ENCODE results near the gene FCHSD2.

Gene FCHSD2

GRCh38 chr11:72962084-72962483 lies 180.0 kb downstream of the FCHSD2 start:
- Histone ChIP-seq H2AFZ (ENCODE audit: low read depth, low read length) (no peak overlapping the region), H3K9ac (ENCODE audit: low read depth, low read length) (no peak overlapping the region), H3K4me1 (ENCODE audit: insufficient read depth, low read length) (no peaks in the 10 kb centered on the region), H3K4me2 (ENCODE audit: insufficient read depth, low read length) (no peak overlapping the region), H3K79me2 (ENCODE audit: insufficient read depth, low read length) (no peaks in the 10 kb centered on the region), H3K9me3 (ENCODE audit: insufficient read depth, low read length, severe bottlenecking) (no peaks in the 10 kb centered on the region), H3K27ac (ENCODE audit: low read length) (no peak overlapping the region), H3K4me3 (ENCODE audit: low read depth in 1 of 2, low read length in 2 of 2) (no peak overlapping the region), H4K20me1 (ENCODE audit: insufficient read depth, low read length) (no peaks in the 10 kb centered on the region), H3K27me3 (ENCODE audit: insufficient read depth, low read length, poor library complexity) (no peaks in the 10 kb centered on the region), H3K36me3 (ENCODE audit: insufficient read depth, low read length) (peaks cover 6% of the 10 kb centered on the region; the same call in 1 of the 2 replicates)
- TF ChIP-seq CTCF (IDR thresholded peaks at IDR 0.05; ENCODE audit: borderline replicate concordance, extremely low read depth, low read length, poor library complexity, severe bottlenecking) (no peak), EZH2 (IDR thresholded peaks at IDR 0.05; ENCODE audit: borderline replicate concordance, low read depth, low read length, severe bottlenecking) (no peak)
- no peak for ATAC-seq (ENCODE audit: insufficient read depth, low read depth)
- DNase-seq: no peak

- Histone ChIP-seq H3K36me3 (ENCODE audit: insufficient read depth, low read length) (peaks cover 6% of the 10 kb centered on the region; the same call in 1 of the 2 replicates), H3K79me2 (ENCODE audit: insufficient read depth, low read length) (no peaks in the 10 kb centered on the region)
- ATAC-seq (ENCODE audit: insufficient read depth, low read depth): no peak
Observed at GRCh38 chr11:72959998-72960731, 182.0 kb downstream of the FCHSD2 start.

DNA sequence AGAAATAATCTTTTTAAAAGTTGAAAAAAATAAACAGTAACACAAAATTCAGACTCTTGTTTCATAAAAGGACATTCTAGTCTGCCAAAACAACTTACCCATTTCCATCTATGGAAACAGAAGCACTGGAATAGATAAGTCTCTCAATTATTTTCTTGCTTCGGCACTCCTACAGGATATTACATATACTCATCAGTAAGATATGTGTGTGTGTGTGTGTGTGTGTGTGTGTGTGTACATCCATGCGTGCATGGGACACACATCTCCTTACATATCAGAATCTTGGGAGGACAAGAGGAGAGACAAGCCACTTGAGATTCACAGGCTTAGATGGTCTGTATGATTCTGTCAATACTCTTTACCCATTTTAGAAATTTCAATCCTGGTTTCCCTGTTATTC lies 183.3 kb downstream of the FCHSD2 start:
- Histone ChIP-seq H3K4me1 (ENCODE audit: insufficient read depth, low read length) (no peaks in the 10 kb centered on the region), H3K9ac (ENCODE audit: low read depth, low read length) (no peak overlapping the region), H3K4me3 (ENCODE audit: low read depth in 1 of 2, low read length in 2 of 2) (no peak overlapping the region), H3K36me3 (ENCODE audit: insufficient read depth, low read length) (peaks cover 6% of the 10 kb centered on the region; the same call in 1 of the 2 replicates), H2AFZ (ENCODE audit: low read depth, low read length) (no peak overlapping the region), H3K27me3 (ENCODE audit: insufficient read depth, low read length, poor library complexity) (no peaks in the 10 kb centered on the region), H4K20me1 (ENCODE audit: insufficient read depth, low read length) (no peaks in the 10 kb centered on the region), H3K4me2 (ENCODE audit: insufficient read depth, low read length) (no peak overlapping the region), H3K27ac (ENCODE audit: low read length) (no peak overlapping the region), H3K79me2 (ENCODE audit: insufficient read depth, low read length) (no peaks in the 10 kb centered on the region), H3K9me3 (ENCODE audit: insufficient read depth, low read length, severe bottlenecking) (no peaks in the 10 kb centered on the region)
- TF ChIP-seq CTCF (IDR thresholded peaks at IDR 0.05; ENCODE audit: borderline replicate concordance, extremely low read depth, low read length, poor library complexity, severe bottlenecking): no peak
- no peak for TF ChIP-seq EZH2 (IDR thresholded peaks at IDR 0.05; ENCODE audit: borderline replicate concordance, low read depth, low read length, severe bottlenecking)
- DNase-seq (no peak), ATAC-seq (ENCODE audit: insufficient read depth, low read depth) (no peak)

More at GRCh38 chr11:72959998-72960731, 182.0 kb downstream of the FCHSD2 start:
- Histone ChIP-seq H3K27me3 (ENCODE audit: insufficient read depth, low read length, poor library complexity) (no peaks in the 10 kb centered on the region), H2AFZ (ENCODE audit: low read depth, low read length) (no peak overlapping the region), H4K20me1 (ENCODE audit: insufficient read depth, low read length) (no peaks in the 10 kb centered on the region), H3K9ac (ENCODE audit: low read depth, low read length) (no peak overlapping the region), H3K9me3 (ENCODE audit: insufficient read depth, low read length, severe bottlenecking) (no peaks in the 10 kb centered on the region), H3K4me3 (ENCODE audit: low read depth in 1 of 2, low read length in 2 of 2) (no peak overlapping the region), H3K4me1 (ENCODE audit: insufficient read depth, low read length) (no peaks in the 10 kb centered on the region), H3K4me2 (ENCODE audit: insufficient read depth, low read length) (no peak overlapping the region), H3K27ac (ENCODE audit: low read length) (no peak overlapping the region)
- DNase-seq: no peak
- TF ChIP-seq CTCF (IDR thresholded peaks at IDR 0.05; ENCODE audit: borderline replicate concordance, extremely low read depth, low read length, poor library complexity, severe bottlenecking) (no peak), EZH2 (IDR thresholded peaks at IDR 0.05; ENCODE audit: borderline replicate concordance, low read depth, low read length, severe bottlenecking) (no peak)

All from DND-41 (cell line).